Measurements from ENCODE around the gene HLA-DMA.

DNA sequence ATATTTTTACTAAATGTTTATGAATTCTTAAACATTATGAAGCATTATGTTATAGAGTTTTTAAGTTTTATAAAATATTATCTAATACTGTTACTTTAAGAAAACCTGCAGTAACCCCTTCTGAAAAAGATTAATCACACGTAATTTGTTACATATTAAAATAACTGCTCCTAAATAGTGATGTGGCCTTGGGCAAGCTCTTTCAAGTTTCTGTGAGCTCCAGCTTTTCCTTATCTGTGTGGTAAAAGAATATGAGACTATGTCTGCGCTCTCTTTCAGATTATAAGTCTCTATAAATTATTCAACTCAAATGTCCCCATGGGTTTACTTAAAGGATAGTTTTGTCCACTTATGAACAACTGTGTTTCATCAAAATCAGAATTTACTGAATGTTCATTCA lies 44.0 kb downstream of the HLA-DMA start:
- TF ChIP-seq, protein P1, sequence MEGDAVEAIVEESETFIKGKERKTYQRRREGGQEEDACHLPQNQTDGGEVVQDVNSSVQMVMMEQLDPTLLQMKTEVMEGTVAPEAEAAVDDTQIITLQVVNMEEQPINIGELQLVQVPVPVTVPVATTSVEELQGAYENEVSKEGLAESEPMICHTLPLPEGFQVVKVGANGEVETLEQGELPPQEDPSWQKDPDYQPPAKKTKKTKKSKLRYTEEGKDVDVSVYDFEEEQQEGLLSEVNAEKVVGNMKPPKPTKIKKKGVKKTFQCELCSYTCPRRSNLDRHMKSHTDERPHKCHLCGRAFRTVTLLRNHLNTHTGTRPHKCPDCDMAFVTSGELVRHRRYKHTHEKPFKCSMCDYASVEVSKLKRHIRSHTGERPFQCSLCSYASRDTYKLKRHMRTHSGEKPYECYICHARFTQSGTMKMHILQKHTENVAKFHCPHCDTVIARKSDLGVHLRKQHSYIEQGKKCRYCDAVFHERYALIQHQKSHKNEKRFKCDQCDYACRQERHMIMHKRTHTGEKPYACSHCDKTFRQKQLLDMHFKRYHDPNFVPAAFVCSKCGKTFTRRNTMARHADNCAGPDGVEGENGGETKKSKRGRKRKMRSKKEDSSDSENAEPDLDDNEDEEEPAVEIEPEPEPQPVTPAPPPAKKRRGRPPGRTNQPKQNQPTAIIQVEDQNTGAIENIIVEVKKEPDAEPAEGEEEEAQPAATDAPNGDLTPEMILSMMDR (IDR thresholded peaks at IDR 0.05), result no peak
- no peak for TF ChIP-seq POLR2A (IDR thresholded peaks at IDR 0.05)
